ENCODE data around the gene SYNGR1.
"Not testable (repeated sequence)": the region's sequence is repeated elsewhere in the genome, so short reads cannot be mapped to it uniquely, and the experiment has no call there.

The SYNGR1 gene

DNA sequence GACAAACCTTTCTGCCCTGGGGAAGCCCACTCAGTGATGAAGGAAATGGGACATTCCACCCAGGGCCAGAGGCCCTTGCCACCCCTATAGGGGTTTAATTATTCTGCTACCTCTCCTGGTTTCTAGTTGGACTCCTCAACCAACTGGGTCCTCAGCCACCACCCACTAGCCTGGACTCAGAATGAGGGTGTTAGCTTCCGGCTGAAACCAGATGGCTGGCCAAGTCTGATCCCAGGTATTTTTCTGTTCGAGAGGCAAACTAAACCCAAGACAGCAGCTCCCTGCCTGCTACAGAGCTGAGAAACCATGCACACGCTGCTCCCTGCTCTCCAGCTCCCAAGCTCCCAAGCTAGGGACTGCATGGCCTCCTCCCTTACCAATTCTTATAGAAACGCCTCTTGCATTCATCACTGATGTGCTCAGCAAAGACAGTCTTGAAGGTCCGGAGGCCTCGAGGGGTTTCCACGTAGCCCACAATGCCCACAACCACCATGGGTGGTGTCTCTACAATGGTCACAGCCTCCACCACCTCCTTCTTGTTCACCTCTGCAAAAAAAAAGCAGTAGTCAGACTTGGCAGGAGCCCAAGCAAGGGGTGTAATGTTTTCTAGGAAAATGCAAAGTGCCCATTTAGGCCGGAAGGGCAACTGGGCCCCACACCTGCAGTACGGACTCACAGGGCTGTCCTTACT is 32.6 kb upstream of the SYNGR1 start:
- DNase-seq (ENCODE audit: low read depth) = peak; percentile 34

DNA sequence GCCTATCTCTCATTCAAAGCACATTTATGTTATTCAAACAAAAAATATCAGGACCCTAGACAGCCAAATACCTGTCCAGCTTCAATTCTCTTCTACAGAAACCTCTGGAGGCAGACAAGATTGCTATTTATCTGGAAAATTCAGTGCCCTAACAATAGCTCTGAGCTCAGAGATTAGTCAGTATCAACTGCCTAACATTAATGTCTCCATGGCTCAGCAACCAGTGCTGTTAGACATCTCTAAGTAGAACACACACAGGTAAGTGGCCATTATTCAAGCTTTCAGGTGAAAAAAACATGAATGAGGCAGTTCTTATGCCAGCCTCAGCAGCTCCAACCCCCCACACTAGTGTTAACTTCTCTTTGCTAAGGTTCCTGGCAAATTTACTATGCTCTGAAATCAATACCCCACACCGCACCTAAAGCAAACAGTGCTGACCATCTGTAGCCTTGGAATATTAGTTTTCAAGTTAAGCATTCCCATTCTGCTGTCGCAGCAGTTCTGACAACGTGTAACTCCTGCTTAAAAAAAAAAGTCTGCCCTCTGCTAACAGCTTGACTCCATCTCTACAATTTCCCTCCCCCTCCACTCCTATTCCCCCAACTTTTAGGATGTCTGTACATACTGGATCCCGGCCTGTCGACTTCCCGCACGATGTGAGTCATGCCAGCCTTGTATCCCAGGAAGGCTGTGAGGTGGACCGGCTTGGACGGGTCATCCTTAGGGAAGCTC is 31.9 kb upstream of the SYNGR1 start:
- DNase-seq (ENCODE audit: low read depth) = peak; percentile 27

DNA sequence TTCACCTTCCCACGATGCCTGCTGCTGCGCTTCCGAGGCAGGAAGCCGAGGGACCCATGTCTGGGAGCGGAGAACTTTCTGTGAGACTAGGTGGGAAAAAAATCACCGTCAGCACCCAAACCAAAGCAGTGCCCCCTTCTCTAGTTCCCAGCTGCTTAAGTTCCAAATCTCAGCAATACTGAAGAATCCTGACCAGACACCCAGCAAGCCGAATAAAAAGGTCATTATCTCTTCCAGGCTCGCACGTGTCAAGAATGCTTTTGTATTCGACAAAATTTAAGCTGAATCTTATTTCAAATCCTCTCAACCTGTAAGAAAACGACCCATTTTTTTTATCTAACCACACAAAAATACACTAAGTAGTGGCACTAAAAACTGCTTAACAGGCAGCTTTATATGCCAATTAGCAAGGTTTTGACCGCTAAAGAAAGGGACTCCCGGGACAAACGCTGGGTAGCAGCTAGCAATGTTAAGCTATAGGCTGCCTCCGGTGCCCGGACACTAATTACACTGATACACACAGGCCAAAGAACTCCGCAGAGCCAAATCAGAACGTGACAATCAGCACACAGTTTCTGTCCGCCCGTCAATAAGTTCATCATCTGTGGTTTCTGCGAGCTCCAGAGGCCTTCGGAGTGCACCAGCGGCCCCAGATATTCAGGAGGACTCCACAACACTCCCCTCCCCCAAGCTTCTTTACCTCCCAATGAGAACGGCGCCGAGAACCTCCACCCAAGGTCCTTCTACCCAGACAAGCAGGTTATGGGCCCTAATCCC is 31.1 kb upstream of the SYNGR1 start:
- peak; percentile 56 for DNase-seq (ENCODE audit: low read depth)

DNA sequence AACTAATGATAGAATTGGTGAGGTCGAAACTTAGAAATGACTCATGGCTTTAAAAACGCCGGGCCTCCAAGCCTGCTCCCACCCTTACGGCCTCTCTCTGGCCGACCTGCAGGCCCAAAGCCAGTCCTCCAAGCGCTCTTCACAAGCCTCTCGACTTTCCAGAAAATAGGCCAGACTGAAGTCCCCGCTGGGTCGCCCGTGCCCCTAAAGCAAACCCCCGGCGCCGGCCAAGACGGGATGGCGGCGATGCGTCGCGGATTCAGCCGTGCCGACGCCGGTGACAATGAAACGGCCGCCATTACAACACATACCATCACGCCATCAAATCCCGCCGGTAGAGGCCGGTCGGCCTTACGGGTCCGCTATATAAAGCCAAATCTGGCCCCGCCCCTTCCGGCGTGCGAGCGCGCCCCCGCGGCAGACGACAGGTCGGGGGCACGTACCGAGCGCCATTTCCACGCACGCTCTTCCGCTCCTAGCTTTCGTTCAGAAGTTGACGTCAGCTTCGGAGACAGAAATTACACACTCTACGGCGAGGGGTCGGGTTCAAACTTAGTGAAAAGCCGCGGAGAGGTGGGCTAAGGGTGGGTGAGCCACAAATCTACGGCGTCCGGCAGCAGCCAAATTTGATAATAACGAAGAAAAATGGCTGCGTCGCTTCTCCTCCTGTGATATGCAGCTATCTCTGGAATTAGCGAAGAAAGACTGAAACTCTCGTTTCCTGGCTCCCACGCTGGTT is 30.3 kb upstream of the SYNGR1 start, which contains the start of gene RPL3:
TSS of gene RPL3 (minus strand) at position 340 of the 739 bp plus-strand sequence. CDS start at position 314, 26 bp downstream.
- DNase-seq (ENCODE audit: low read depth) = peak; percentile 98

DNA sequence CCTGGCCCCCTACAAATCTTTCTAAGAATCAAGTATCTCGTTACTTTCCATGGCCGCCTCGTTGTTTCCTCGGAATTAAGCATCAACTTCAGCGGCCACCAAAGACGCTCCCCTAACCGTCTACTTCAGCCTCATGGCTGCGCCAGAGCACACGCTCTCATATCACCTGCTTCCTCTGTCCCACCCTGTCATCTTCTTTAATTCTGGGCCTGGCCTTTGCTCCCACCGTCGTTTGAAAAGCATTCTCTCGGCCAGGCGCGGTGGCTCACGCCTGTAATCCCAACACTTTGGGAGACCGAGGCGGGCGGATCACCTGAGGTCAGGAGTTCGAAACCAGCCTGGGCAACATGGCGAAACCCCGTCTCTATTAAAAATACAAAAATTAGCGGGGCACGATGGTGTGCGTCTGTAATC is 29.2 kb upstream of the SYNGR1 start:
- not testable (repeated sequence) for DNase-seq (ENCODE audit: low read depth)

DNA sequence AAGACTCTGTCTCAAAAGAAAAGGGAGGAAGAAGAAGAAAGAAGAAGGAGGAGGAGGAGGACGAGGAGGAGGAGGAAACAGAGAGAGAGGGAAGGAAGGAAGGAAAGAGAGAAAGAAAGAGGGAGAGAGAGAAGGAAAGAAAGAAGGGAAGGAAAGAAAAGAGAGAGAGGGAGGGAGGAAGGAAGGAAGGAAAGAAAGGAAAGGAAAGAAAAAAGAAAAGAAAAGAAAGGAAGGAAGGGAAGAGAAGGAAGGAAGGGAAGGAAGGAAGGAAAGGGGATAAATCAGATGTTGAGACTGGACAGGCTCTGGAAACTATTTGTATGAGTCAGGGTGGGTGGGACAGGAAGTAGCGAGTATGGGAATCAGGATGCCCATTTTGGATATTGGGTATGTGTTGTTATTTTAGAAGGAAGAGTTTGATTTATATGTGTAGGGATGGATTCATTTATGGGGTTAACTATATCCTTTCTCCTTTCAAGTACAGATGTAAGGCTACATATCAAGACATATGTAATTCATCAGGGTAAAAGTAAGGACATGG is 24.3 kb upstream of the SYNGR1 start:
- DNase-seq (ENCODE audit: low read depth) = no peak

DNA sequence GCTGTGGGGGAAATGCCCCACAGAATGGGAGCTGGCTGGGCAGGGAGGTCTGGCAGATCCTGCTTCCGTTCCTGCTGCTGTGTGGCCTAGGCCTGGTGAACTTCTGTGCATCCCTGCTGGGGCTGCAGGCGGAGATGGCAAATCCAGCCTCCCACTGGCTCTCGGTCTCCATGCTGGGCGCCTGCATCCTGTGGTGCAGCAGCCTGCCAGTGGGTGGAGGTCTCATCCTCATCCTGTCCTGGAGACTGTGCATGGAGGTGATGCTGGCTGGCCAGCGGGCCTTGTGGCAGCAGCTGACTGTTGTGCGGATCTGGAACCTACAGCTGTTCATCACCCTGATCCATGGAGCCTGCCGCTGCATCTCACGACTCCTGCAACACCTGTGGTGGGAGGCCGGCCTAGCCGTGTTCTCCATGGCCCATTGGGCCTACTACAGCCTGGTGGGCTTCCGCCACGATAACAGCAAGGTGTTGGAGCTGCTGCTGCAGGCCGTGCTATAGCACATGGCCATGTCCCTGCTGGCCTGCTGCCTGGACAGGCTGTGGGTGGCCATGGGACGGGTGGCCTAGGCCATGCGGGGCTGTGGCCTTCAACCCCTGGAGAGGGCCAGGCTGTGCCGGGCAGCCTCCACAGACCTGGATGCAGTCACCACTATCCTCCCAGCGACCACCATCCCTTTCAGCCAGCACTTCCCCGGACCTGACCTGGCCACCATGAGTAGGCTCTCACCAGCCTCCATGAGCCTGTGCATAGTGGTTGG is 21.6 kb upstream of the SYNGR1 start:
- no peak for DNase-seq (ENCODE audit: low read depth)

DNA sequence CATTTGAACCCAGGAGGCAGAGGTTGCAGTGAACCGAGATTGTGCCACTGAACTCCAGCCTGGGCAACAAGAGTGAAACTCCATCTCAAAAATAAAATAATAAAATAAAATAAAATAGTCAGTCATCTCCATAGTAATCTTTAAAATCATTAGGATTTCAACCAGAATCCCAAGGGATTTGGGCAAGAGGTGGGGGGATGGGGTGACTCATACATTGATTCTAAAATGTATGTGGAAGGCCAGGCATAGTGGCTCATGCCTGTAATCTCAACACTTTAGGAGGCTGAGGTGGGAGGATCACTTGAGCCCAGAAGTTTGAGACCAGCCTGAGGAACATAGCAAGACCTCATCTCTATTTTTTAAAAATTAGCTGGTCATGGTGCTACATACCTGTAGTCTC is 19.2 kb upstream of the SYNGR1 start:
- DNase-seq (ENCODE audit: low read depth) = not testable (repeated sequence)

DNA sequence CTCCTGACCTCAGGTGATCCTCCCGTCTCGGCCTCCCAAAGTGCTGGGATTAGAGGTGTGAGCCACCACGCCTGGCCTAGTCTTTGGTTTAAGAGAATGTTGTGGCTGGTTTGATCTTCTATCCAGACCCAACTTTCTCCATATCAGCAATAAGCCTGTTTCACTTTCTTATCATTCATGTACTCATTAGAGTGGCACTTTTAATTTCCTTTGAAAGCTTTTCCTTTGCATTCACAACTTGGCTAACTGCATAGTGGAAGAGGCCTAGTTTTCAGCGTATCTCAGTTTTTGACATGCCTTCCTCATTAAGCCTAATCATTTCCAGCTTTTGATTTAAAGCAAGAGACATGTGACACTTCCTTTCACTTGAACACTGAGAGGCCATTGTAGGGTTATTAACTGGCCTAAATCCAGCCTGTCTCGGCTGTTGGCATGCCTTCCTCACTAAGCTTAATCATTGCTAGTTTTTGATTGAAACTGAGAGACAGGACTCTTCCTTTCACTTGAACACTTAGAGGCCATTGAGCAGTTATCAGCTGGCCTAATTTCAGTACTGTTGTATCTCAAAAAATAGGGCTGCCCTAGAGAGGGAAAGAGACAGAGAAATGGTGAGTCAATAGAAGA is 17.2 kb upstream of the SYNGR1 start:
- DNase-seq (ENCODE audit: low read depth) = no peak

DNA sequence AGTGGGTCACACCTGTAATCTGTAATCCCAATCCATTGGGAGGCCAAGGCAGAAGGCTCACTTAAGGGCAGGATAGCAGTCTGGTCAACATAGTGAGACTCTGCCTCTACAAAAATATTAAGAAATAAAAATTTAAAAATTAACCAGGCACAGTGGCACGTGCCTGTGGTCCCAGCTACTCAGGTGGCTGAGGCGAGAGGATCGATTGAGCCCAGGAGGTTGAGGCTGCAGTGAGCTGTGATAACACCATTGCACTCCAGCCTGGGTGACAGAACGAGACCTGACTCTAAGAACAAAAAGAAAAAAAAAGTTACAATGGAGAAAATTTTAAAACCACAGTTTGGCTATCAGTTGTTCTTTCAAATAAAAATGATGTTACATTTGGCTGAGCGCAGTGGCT is 13.4 kb upstream of the SYNGR1 start:
- no peak for DNase-seq (ENCODE audit: low read depth)

DNA sequence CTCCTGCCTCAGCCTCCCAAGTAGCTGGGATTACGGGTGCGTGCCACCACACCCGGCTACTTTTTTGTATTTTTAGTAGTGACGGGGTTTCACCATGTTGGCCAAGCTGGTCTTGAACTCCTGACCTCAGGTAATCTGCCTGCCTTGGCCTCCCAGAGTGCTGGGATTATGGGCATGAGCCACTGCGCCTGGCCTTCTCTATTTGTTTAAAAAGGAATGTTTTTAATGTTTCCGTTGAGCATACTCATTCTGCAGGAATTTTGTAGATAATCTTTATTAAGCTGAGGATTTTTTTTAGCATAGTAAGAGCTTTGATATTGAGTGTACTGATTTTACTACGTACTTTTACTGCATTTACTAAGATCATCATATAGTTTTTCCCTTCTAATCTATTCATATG is 10.0 kb upstream of the SYNGR1 start:
- peak; percentile 79 for DNase-seq (ENCODE audit: low read depth)

DNA sequence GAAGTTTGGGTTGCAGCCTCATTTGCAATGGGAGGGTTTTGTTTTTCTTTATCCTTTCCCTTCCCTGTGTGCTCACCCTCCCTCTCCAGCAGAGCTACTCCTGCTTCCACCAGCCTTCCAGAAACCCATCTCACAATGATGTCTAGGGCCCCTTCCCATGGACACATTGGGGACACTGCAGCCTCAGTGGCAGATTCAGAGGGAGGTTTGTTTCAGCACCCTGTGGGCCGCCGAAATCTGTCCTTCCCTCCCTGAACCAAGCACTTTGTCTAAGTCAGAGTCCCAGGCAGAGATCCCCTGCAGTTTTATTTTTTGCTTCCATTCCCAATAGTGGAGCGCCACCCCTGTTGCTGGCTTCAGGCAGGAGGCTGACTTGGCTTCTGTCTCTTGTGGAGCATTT is 8.6 kb upstream of the SYNGR1 start:
- no peak for DNase-seq (ENCODE audit: low read depth)

DNA sequence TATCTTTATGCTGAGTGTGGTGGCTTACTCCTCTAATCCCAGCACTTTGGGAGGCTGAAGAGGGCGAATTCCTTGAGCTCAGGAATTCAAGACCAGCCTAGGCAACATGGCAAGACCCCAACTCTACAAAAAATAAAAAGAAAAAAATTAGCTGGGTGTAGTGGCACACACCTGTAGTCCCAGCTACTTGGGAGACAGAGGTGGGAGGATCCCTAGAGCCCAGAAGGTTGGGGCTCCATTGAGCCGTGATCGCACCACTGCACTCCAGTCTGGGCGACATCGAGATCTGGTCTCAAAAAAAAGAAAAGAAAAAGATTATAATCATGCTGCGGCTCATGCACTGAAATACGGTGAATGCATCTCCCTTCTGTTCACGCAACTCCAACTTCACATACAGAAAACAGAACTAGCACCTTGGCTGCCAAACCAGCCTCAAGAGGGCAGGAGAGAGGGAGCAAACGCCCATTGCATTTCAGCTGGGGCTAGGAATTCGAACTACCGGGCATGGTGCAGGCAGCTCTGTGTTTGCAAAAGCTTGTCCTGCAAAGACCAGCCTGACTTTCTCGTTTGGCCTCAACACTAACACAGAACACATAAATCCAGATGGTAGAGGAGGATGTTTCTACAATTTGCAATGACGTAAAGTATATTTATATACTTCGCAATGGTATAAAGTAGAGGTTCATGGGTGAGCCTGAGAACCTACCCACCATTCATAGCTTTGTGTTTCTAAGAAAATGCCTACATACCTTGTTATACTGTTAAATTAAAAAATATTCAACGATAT is 6.3 kb upstream of the SYNGR1 start:
- DNase-seq (ENCODE audit: low read depth) = peak; percentile 63

DNA sequence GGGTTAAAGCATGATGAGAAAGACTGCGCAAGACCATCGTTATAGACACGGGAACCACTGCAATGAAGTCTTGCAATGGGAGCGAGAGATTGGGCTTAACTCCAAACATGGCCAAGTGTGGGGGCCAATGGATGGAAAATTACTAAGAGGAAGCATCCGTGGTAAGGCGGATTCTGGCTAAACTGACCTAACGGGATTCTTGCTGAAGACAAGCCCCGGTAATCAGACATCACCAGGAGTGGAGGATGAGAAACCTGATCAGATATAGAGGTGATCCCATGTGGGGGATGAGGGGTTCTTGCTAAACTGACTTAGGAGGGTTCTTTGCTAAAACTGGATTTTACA is 5.8 kb upstream of the SYNGR1 start:
- DNase-seq (ENCODE audit: low read depth) = no peak

DNA sequence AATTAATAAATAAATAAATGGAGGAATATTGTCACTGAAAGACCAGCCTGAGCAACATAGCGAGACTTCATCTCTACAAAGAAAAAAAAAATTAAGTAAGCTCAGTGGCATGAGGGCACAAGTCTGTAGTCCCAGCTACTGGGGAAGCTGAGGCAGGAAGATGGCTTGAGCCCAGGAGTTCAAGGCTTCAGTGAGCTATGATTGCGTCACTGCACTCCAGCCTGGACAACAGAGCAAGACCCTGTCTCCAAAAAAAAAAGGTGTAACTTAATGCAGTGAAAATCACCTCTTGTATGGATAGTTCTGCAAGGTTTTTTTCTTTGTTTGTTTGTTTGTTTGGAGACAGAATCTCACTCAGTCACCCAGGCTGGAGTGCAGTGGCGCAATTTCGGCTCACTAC is 4.6 kb upstream of the SYNGR1 start:
- DNase-seq (ENCODE audit: low read depth) = no peak

DNA sequence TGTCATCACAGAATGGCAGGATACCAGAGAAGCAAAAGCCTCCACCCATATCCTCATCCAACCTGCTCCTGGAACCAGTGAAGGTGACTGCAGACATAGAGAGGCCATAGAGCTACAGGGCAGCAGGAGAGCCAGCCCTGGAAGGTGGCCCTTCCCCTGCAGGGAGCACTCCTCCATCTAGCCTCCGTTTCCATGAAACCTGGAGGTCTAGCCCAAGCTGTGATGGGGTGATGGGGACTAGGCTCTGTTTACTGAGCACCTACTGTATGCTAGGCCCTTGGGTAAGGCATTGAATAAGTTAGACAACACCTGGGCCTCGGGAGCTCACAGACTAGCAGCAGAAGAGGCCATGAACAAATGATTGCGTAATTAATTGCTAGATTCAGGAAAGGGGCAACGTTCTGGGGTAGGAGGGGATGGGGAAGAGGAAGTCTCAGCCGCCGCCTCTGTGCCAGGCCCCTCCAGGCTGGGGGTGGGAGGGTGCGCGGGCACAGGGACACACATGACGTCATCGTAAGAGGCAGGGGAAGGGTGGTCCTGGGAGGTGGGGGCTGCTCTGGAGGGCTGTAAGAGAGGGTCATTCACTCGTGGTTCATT is 784 bp upstream of the SYNGR1 start:
- no peak for DNase-seq (ENCODE audit: low read depth)

DNA sequence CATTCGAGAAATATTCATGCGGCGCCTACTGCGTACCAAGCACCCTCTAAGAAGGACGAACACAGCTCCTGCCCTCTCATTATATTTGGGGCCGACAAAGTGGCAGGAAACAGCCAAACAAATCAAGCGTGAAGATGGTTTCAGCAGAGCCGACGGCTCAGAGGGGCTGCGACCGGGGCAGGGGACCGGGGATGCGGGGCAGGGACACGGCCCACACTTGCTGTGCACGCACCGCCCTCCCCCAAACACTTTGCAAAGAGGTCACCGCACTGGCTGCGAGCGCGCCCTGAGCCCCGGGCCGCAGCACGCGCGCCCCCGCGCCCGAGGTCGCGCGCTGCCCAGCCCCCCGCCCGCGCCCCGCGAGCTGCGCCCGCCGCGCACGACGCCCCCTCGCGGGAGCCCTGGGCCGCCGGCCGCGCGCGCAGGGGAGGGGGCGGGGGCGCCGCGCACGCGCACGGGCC is 255 bp upstream of the SYNGR1 start:
- DNase-seq (ENCODE audit: low read depth) = no peak

DNA sequence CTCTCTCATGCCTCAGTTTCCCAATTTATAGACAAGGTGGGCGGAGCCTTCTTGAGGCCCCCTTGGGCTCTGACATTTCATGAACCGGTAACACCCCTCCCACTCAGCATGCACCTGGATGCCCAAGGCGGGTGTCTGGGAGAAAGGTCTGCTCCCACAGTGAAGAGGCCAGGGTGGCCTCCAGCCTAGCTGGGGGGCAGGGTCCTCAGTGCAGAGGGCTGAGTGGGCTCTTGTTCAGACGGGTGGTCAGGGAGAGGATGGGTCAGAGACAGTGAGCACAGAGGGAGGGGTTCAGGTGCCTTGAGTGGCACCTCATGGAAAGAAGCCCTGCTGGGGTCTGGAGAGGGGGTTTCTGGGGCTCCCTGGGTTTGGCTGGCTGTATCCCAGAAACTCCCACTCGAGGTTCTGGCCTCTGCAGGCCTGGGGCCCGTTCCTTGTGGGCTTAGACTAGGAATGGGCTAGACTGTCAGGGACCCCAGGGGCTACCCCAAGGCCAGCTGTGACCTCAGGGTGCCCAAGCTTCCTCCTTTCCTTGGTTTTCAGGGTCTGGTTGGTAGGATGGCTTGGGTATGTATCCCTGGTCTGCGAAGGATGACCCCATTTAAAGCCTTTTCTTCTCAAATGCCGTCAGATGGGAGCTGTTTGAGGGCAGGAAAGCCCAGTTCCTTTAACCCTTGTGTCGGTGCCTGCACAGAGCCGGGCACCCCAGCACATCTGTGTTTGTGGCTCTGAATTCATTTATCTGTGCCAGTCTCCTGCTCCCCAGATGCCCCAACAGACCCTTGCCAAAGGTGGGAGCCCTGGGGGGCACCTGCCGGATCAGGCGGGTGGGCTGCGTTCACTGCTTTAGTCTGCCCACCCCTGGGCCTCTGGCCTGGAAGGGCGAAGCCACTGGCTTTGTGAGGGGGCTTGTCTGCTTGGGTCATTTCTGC is 1.2 kb downstream of the SYNGR1 start:
- DNase-seq (ENCODE audit: low read depth) = no peak
